ENCODE data around the gene AFM. TPM values are rescaled to one million over a fixed set of nuclear protein-coding genes. Genes with fewer than 3 reads are reported as not detected.

Gene AFM
- total and polyA plus RNA-seq, 2 donors (not counting 1 experiment from before 2014, with no cell fraction given) = not detected

DNA sequence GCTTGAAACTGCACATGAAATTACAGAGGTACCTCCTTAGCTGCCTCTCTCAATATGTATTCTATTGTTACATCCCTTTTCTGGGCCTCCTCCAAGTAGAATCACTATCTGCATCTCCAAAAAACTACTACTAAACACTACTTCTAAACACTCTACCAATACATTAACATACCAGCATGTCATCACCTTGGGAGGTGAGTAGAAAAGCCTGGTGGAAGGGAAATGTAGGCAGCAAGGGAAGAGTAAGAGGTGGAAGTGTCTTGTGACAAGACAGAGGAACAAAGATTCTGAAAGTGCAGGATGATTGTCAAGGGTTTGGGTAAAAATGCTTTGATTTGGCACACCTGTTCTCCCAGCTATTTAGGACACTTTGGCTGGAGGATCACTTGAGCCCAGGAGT is 3.5 kb downstream of the AFM start:
- Histone ChIP-seq H3K9ac (ENCODE audit: insufficient read depth, low read length) (no peak overlapping the region), H2AFZ (ENCODE audit: low read length) (no peak overlapping the region), H3K4me3 (replicated peaks in 1 of 4; ENCODE audit: control extremely low read depth in 1 of 4, insufficient read depth in 1 of 4, low read depth in 3 of 4, low read length in 4 of 4) (no peak overlapping the region), H3K4me1 (ENCODE audit: control insufficient read depth, extremely low read depth, insufficient read depth, low read length) (no peaks in the 10 kb centered on the region), H3K9me3 (ENCODE audit: control insufficient read depth, insufficient read depth, low read depth, low read length) (no peaks in the 10 kb centered on the region), H3K27me3 (ENCODE audit: control insufficient read depth, insufficient read depth, low read length) (no peaks in the 10 kb centered on the region), H4K20me1 (ENCODE audit: control insufficient read depth, extremely low read depth, insufficient read depth, low read length) (no peaks in the 10 kb centered on the region), H3K27ac (ENCODE audit: insufficient read depth, low read length) (no peak overlapping the region), H3K79me2 (ENCODE audit: control insufficient read depth, insufficient read depth, low read length) (no peaks in the 10 kb centered on the region), H3K4me2 (ENCODE audit: extremely low read depth, insufficient read depth, low read length) (no peak overlapping the region), H3K36me3 (ENCODE audit: control insufficient read depth, insufficient read depth, low read length) (no peaks in the 10 kb centered on the region)
- no peak for DNase-seq (ENCODE audit: low read depth in 2 of 2)
- TF ChIP-seq, protein P1, sequence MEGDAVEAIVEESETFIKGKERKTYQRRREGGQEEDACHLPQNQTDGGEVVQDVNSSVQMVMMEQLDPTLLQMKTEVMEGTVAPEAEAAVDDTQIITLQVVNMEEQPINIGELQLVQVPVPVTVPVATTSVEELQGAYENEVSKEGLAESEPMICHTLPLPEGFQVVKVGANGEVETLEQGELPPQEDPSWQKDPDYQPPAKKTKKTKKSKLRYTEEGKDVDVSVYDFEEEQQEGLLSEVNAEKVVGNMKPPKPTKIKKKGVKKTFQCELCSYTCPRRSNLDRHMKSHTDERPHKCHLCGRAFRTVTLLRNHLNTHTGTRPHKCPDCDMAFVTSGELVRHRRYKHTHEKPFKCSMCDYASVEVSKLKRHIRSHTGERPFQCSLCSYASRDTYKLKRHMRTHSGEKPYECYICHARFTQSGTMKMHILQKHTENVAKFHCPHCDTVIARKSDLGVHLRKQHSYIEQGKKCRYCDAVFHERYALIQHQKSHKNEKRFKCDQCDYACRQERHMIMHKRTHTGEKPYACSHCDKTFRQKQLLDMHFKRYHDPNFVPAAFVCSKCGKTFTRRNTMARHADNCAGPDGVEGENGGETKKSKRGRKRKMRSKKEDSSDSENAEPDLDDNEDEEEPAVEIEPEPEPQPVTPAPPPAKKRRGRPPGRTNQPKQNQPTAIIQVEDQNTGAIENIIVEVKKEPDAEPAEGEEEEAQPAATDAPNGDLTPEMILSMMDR (conservative IDR thresholded peaks at IDR 0.05 in 1 of 2, IDR thresholded peaks at IDR 0.05 in 1 of 2; ENCODE audit: low read depth in 1 of 2, low read length in 2 of 2) = no peak
- TF ChIP-seq EZH2 (IDR thresholded peaks at IDR 0.05; ENCODE audit: low read length, missing control alignments) = no peak

DNA sequence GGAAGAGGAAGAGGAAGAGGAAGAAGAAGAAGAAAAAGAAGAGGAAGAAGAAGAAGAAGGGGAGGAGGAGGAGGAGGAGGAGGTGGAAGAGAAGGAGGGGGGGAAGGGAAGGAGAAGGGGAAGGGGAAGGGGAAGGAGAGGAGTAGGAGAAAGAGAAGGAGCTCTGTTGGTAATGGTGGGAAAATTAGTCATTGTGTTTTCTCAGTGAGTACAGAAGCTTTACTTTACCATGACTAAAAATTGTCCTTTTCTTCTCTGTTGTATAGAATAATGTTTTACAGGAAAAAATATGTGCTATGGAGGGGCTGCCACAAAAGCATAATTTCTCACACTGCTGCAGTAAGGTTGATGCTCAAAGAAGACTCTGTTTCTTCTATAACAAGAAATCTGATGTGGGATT is 4.1 kb downstream of the AFM start:
- no peak overlapping the region for H3K27ac ChIP-seq (ENCODE audit: insufficient read depth, low read length)
- no peak overlapping the region for H3K4me2 ChIP-seq (ENCODE audit: extremely low read depth, insufficient read depth, low read length)
- no peak for TF ChIP-seq EZH2 (IDR thresholded peaks at IDR 0.05; ENCODE audit: low read length, missing control alignments)
- TF ChIP-seq, protein P1 (conservative IDR thresholded peaks at IDR 0.05 in 1 of 2, IDR thresholded peaks at IDR 0.05 in 1 of 2; ENCODE audit: low read depth in 1 of 2, low read length in 2 of 2) = no peak
- no peaks in the 10 kb centered on the region for H3K79me2 ChIP-seq (ENCODE audit: control insufficient read depth, insufficient read depth, low read length)
- H3K9me3 ChIP-seq (ENCODE audit: control insufficient read depth, insufficient read depth, low read depth, low read length) = no peaks in the 10 kb centered on the region
- H3K4me1 ChIP-seq (ENCODE audit: control insufficient read depth, extremely low read depth, insufficient read depth, low read length) = no peaks in the 10 kb centered on the region
- no peaks in the 10 kb centered on the region for H4K20me1 ChIP-seq (ENCODE audit: control insufficient read depth, extremely low read depth, insufficient read depth, low read length)
- H3K9ac ChIP-seq (ENCODE audit: insufficient read depth, low read length) = no peak overlapping the region
- no peak overlapping the region for H3K4me3 ChIP-seq (replicated peaks in 1 of 4; ENCODE audit: control extremely low read depth in 1 of 4, insufficient read depth in 1 of 4, low read depth in 3 of 4, low read length in 4 of 4)
- no peaks in the 10 kb centered on the region for H3K27me3 ChIP-seq (ENCODE audit: control insufficient read depth, insufficient read depth, low read length)
- DNase-seq (ENCODE audit: low read depth in 2 of 2) = no peak
- no peaks in the 10 kb centered on the region for H3K36me3 ChIP-seq (ENCODE audit: control insufficient read depth, insufficient read depth, low read length)
- H2AFZ ChIP-seq (ENCODE audit: low read length) = no peak overlapping the region

DNA sequence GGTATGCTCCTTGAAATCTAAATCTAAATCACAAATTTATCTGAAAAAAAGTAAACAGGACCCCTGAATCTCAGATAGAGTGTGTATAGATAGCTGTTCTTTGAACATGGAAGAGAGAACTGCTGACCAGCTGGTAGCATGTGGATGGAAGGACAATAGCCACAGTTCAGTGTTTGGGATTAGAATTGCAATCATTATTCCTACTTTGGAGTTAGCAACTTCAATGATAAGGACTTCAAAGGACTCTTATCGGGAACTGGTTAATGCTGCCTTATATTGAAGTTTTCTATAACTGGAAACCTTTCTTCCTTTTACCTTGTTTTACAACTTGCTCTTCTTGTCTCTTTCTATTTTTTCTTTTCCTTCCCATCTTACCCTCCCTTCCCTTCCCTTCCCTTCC is 5.0 kb downstream of the AFM start:
- Histone ChIP-seq H2AFZ (ENCODE audit: low read length) (no peak overlapping the region), H4K20me1 (ENCODE audit: control insufficient read depth, extremely low read depth, insufficient read depth, low read length) (no peaks in the 10 kb centered on the region), H3K27me3 (ENCODE audit: control insufficient read depth, insufficient read depth, low read length) (no peaks in the 10 kb centered on the region), H3K36me3 (ENCODE audit: control insufficient read depth, insufficient read depth, low read length) (no peaks in the 10 kb centered on the region), H3K4me2 (ENCODE audit: extremely low read depth, insufficient read depth, low read length) (no peak overlapping the region), H3K4me1 (ENCODE audit: control insufficient read depth, extremely low read depth, insufficient read depth, low read length) (no peaks in the 10 kb centered on the region), H3K9ac (ENCODE audit: insufficient read depth, low read length) (no peak overlapping the region), H3K9me3 (ENCODE audit: control insufficient read depth, insufficient read depth, low read depth, low read length) (no peaks in the 10 kb centered on the region), H3K79me2 (ENCODE audit: control insufficient read depth, insufficient read depth, low read length) (no peaks in the 10 kb centered on the region), H3K4me3 (replicated peaks in 1 of 4; ENCODE audit: control extremely low read depth in 1 of 4, insufficient read depth in 1 of 4, low read depth in 3 of 4, low read length in 4 of 4) (no peak overlapping the region), H3K27ac (ENCODE audit: insufficient read depth, low read length) (no peak overlapping the region)
- DNase-seq (ENCODE audit: low read depth in 2 of 2) = no peak
- TF ChIP-seq, protein P1 (conservative IDR thresholded peaks at IDR 0.05 in 1 of 2, IDR thresholded peaks at IDR 0.05 in 1 of 2; ENCODE audit: low read depth in 1 of 2, low read length in 2 of 2) = no peak
